ENCODE data around the gene PTN.
"Not testable (repeated sequence)": the region's sequence is repeated elsewhere in the genome, so short reads cannot be mapped to it uniquely, and the experiment has no call there.

PTN gene

DNA sequence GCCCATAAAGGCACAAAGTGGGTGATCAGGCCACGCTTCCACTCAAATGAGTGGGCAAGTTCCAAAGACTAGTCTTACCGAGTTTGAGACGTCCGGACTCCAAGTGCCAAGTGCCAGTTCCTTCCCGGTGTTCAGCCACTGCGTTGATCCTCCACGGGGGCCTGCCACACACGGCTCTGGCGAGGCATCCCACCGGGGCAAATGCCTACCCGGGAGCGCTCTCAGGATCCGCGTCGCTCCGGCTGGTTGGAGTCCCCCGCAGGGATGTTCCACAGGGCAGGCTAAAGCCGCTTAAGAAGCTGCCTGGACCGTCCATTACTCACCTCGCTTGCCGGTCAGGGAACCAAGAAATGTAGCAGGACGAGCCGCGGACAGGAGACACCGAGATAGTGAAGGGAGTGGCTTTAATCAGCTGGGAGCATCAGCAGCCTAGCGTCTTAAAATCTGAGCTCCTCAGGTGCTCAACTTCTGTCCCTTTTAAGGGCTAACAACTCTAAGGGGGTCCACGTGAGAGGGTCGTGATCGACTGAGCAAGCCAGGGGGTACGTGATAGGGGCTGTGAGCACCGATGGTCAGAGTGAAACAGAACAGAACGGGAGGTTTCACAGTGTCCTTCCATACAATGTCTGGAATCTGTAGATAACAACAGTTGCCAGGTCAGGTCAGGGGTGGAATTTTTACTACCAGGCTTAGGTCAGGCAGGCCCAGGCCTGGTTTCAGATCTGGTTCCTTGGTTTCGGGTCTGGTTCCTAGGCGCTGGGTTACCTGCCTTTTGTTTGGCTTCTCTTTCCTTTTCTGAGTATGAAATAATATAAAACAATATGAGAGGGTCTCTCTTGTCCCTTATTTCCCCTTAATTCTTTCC is 75.3 kb downstream of the PTN start:
- DNase-seq (ENCODE audit: low spot score): not testable (repeated sequence)

DNA sequence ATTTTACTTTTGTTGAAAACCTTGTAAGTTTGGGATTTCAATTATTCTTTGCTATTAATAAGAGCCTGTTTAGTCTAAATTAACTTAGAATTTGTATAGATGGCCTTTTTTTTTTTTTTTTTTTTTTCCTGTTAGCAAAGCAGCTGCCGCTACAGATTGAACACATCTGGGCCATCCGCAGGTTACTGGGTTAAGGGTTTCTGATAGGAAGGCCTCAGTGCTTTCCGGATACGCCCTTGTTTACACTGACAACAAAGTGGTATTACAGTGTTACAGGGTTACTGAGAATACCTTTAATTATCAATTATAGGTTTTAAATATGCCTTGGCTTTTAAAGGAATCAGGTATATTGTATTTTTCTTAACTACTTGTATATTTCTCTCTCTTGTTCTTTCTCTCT is 76.8 kb downstream of the PTN start:
- DNase-seq (ENCODE audit: low spot score): no peak

DNA sequence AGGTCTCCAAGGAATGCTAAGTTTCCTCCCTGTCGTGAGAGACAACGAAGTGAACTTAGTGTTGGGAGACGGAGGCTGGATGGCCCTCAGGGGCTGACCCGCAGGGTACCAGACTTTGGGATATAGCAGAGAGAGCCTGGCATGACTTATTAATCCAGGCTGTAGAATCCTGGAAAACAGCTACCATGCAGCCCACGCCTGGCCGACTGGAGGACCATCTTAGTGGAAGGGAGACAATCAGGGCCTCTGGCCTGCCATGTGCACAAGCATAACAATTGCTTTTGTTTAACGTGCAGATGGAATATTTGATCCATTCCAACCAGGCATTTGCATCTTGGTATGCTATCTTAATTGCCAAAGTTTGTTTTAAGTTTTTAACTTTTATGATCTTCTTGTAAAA is 78.1 kb downstream of the PTN start:
- DNase-seq (ENCODE audit: low spot score): not testable (repeated sequence)

DNA sequence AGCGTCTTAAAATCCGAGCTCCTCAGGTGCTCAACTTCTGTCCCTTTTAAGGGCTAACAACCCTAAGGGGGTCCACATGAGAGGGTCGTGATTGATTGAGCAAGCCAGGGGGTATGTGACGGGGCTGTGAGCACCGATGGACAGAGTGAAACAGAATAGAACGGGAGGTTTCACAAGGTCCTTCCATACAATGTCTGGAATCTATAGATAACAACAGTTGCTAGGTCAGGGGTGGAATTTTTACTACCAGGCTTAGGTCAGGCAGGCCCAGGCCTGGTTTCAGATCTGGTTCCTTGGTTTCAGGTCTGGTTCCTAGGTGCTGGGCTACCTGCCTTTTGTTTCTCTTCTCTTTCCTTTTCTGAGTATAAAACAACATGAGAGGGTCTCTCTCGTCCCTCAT is 80.9 kb downstream of the PTN start:
- no peak for DNase-seq (ENCODE audit: low spot score)

DNA sequence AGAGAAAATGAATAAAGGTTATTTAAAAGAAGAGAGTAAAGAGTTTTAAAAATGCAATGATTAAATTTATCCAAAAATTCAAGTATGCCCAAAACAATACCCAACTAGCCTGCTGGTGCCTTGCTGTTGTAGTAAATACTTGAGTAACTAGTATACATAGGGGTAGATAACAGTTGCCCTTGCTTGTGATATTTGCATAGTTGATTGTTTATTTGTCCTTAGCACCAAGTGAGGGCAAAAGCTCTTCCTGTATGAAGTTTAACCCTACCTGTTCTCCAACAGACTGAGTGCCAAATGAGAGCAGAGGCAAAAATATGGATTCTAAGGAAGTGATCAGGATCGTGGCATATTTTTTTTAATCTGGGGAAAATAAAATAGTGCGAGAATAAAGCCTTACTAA is 85.0 kb downstream of the PTN start:
- no peak for DNase-seq (ENCODE audit: low spot score)

DNA sequence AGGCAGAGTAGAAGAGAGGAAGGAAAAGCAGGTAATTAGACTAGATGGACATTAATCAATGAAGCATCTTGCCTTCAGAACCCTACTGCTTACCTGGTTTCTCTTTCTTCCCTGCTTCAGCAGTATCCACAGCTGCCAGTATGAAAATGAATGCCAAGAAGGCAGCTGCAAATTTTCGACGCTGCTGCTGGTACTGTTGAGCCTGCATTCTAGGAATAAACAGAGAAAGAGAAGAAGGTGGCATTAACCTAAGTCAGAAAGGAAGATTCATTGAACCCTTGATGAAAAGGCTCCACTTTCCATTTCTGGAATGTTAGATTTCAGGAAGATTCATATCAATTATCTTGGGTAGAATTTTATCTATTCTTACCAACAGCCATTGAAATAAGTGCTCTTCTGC is 88.8 kb downstream of the PTN start:
- DNase-seq (ENCODE audit: low spot score): no peak

DNA sequence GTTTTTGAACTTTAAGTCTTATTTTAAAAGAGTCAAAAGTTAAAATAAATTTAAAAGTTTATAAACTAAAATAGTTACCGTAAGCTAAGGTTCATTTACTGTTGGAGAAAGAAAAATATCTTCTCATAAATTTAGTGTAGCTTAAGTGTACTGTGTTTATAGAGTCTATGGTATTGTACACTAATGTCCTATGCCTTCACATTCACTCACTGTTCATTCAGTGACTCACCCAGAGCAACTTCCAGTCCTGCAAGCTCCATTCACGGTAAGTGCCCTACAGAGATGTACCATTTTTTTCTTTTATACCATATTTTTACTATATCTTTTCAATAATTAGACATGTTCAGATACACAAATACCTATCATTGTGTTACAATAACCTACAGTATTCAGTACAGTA is 97.6 kb downstream of the PTN start:
- no peak for DNase-seq (ENCODE audit: low spot score)

DNA sequence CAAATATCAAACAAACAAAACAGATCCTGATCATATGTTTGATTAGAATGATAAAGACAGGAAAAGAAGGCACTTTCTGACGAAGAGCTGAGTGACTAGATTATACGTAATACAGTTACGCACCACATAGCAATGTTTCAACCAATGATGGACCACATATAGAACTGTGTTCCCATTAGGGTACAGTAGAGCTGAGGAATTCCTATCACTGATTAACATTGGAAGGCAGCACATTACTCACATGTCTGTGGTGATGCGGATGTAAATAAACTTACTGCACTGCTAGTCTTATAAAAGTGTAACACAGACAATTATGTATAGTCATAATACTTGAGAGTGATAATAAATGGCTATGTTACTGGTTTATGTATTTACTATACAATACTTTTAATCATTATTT is 98.3 kb downstream of the PTN start:
- DNase-seq (ENCODE audit: low spot score): no peak

DNA sequence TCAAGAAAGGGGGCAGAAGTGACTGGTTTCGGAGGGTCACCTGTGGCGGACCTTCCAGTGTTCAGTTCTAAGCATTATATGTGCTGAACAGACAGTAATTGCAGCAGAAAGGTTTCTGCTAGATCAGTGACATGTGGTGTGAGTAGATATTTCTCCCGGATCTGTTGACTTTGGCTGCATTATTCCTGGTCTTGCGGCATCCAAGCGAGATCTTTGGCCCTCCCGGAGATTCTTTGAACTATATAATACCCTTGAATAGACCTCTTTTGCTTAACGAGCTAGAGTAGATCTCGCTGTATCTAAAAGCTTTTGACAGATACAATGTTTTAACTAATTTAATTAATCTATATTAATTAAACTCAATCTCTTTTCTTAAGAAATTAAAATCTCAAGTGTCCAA is 99.8 kb downstream of the PTN start:
- no peak for DNase-seq (ENCODE audit: low spot score)

DNA sequence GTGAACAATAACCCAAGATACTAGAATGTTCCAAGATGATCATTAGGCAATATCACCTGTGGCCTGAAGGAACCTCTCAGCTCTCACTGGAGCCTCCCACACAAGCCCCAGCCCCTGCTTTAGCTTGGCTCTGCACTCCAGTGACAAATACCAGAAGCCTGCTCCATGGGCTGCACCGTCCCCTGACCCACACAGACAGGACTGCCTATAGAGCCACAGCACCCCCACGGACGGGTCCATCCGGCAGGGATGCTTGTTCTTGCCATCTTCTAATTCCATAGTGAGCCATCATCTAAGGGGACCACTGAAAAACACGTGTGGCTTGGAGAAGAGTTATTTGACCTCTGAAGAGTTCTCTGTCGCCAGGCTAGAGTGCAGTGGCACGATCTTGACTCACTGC is 100.9 kb downstream of the PTN start:
- no peak for DNase-seq (ENCODE audit: low spot score)

DNA sequence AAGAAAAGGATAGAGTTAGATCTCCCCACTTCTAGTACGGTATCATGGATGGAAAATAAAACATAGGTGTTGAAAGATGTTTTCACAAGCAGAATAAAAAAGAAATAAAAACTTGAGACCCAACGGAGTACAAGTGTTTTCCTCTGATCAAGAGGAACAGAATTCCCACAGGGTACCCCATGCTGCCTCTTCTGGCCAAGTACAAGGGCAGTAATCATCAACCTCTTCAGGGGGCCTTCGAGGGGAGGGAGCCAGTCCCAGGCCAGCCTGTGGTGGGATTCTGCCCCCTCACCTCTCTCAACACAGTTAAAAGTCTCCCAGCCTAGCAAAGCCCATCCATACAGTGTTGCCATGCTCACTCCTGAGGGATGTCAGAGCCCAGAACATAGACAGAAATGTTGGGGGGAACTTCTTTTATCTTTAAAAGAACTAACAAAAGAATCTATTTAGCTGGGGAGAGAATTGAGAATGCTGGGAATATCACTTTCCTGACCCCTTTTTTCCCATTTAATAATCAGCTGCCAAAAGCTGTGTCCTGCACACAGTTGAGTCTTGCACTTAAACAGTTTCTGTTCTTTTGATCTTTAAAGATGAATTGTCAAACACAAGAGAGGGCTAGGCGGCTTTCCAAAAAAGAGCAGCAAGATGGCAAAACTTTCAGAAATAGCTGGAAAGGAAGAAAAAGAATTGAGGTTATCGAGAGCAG is 101.7 kb downstream of the PTN start:
- DNase-seq (ENCODE audit: low spot score): no peak

DNA sequence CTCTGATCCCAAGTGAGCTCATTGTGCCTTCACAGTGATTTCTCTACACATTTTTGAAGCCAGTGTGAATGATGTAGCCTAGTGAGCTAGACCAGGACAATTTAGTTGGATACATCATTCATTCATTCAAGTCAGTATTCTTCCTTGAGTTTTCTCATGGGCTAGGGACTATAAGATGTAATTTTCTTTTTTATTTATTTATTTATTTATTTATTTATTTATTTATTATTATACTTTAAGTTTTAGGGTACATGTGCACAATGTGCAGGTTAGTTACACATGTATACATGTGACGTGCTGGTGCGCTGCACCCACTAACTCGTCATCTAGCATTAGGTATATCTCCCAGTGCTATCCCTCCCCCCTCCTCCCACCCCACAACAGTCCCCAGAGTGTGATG is 104.3 kb downstream of the PTN start:
- not testable (repeated sequence) for DNase-seq (ENCODE audit: low spot score)

DNA sequence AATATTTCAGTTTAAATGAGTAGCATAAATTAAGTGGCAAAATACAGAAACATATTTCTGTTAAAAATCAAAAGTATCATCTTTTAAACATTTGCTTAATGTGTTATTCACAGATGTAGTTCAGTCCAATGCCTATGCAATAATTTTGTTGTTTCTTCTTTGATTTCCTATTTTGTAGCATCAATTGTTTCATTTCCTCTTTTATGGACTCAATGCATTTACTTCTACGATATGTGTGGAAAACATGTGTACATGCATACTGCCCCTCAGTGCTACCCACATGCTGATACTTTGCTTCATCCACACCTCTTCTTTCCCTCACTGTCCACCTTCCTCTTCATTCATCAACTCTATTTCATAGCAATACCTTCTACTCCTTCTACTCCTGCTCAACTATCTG is 108.1 kb downstream of the PTN start:
- DNase-seq (ENCODE audit: low spot score): no peak

DNA sequence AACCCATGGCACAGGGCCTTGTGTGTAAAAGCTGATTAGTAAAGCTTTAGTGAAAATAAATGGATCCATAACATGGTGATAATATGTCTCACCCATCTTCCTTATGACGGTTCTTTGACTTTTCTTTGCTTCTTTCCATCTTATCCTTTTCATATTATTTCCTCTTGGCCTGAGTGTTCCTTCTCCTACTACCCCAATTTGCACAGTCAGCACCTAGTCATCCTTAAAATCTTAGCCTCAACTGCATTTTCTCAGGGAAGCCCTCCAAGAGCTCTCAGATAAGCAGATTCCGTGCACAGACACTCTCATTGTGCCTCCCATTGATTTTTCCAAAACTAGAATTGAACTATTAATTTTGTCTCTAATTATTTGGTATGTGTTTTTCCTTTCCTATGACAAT is 112.4 kb downstream of the PTN start:
- no peak for DNase-seq (ENCODE audit: low spot score)

DNA sequence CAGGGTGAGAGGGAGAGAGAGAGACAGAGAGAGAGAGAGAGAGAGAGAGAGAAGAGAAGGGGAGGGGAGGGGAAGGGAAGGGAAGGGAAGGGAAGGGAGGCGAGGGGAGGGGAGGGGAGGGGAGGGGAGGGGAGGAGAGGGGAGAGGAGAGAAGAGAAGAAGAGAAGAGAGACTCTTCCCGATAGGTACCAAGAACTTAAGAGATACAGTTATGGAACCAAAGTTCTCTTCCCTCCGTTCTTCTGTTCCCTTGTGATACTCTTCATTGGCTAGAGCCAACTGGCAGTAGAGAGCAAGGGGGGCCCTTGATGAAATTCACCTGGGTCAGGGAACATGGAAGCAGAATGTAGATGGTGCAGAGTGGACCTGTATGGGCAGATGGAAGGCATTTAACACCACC is 122.1 kb downstream of the PTN start:
- no peak for DNase-seq (ENCODE audit: low spot score)

DNA sequence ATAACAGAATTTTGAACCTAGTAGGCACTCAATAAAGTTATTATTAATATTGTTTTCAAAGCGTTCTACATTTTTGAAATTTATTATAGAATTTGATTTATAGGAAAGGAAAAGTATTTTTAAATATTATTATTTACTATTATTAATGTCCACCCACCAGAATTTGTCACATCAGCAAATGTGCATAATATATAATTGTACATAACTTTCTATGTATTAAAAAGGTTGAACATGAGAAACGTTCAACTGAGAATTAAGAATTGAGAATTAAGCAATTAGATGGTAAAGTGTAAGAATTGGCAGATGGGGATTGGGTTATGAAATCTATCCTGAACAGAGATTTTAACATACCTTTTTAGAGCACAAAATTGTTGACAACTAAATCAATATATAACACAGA is 129.8 kb downstream of the PTN start:
- DNase-seq (ENCODE audit: low spot score): no peak

DNA sequence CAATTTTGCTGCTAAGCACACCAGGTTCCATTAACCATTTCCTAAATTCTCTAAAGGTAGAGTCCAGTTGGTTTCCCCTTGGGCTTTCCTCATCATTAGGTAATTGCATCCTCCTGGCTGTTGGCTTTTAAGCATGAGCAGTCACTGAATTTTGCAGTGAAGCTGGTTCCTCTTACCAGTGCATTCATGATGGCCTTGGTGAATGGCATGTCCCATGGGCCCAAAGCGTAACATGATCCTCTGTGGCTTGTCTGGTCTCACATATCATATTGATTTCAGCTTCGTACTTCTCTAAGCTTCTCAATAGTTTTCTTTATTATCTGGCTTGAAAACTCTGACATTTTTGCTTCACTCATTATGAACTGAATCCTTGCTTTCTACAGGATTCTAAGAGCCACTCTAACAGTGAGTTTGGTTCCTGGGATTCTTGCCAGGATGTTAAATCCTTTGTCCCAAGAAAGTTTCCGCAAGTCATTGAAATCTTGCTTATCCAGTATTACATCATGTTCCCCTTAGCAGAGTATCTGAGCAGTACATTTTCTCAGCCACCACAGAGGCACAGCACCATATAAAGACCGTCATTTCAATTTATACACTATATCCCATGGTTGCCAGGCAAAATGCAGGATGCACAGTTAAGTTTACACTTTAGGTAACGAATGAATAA is 134.2 kb downstream of the PTN start:
- no peak for DNase-seq (ENCODE audit: low spot score)

DNA sequence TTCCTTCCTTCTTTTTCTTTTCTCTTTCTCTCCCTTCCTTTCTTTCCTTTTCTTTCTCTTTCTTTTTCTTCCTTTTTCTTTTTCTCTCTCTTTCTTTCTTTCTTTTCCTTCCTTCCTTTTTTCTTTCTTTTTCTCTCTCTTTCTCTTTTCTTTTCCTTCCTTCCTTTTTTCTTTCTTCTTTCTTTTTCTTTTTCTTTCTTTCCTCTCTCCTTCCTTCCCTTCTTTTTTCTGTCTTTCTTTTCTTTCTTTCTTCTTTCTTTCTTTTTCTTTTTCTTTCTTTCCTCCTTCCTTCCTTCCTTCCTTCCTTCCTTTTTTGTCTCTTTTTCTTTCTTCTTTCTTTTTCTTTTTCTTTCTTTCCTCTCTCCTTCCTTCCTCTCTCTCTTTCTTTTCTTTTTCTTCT is 136.8 kb downstream of the PTN start:
- DNase-seq (ENCODE audit: low spot score): no peak

DNA sequence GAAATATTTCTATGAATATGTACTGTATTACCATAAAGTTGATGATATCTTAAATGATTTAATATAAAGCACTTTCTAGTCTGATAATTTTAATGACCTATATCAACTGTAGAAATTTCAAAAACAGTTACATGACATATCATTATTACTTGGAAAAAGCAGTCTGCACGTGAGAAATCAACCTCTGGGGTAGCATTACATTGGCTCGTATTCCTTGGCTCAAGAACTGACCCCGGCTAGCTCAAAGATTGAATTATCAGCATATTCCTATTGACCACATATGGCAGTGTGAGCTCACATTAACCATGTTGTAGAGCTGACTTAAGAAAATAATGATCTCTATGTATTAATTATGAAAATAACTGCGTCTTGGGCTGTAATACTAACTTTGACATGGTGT is 139.3 kb downstream of the PTN start:
- no peak for DNase-seq (ENCODE audit: low spot score)

DNA sequence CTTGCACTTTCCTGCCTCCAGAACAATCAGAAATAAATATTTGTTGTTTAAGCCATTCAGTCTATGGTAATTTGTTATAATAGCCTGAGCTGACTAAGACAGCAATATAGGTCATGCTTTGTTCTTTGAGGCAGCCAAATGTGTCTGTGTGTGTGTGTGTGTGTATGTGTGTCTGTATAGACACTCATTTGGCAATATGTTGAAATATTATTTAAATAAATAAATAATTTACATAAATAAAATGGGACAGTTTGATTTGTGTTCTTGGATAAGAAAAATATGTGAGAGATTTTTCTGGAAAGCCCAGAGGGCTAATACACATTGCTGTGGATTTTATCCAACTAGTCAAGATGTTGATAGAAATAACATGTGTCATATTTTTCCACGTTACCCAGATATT is 140.2 kb downstream of the PTN start:
- no peak for DNase-seq (ENCODE audit: low spot score)

DNA sequence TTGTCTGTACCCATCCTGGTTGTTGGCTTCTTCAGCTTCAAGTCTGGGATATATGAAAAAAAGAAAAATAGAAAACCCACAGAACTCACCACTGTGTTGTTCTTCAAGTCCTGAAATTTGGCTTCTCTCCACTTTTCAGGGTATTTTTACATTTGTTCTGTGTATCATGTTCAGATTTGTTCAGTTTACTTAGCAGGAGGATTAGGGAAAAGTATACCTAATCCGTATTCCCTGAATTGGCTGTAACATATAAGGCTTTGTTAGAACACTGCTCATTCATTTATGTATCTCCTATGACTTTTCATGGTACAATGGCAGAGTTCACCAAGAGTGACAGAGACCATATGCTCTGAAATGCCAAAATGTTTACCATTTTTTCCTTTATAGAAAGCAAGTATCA is 146.9 kb downstream of the PTN start:
- DNase-seq (ENCODE audit: low spot score): no peak

DNA sequence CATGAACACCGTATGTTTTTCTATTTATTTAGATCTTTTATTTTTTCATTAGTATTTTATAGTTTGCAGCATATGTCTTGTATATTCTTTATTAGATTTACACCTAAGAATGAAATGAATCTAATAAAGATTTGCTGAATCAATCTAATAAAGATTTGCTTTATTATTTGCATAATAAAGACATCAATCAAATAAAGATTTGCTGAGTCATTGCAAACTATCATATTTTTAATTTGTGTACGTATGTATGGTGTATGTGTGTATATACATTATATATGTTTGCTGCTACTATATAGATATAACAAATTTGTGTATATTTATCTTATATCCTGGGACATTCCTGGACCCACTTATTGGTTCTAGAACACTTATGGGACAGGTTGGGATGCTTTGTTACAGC is 147.5 kb downstream of the PTN start:
- DNase-seq (ENCODE audit: low spot score): no peak

DNA sequence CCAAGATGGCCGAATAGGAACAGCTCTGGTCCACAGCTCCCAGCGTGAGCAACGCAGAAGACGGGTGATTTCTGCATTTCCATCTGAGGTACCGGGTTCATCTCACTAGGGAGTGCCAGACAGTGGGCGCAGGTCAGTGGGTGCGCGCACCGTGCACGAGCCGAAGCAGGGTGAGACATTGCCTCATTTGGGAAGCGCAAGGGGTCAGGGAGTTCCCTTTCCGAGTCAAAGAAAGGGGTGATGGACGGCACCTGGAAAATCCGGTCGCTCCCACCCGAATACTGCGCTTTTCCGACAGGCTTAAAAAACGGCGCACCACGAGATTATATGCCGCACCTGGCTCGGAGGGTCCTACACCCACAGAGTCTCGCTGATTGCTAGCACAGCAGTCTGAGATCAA is 161.9 kb downstream of the PTN start:
- not testable (repeated sequence) for DNase-seq (ENCODE audit: low spot score)
